GM18517 (cell line): ENCODE measurements around the gene LILRB5.
"Not testable (repeated sequence)": the region's sequence is repeated elsewhere in the genome, so short reads cannot be mapped to it uniquely, and the experiment has no call there.

Experiments
- ATAC-seq: cut with Tn5 transposase; IDR thresholded peaks from one replicate; pipeline ENCODE4 v1.9.1; 2021; ENCODE audit warnings: mild to moderate bottlenecking, moderate library complexity; ENCODE audit not compliant: unreplicated experiment

LILRB5 gene

GRCh38 chr19:54257116-54257480, at the start of gene LILRB5:
LILRB5 (minus strand) TSS chr19:54257273; CDS start chr19:54257193, 80 bp downstream.
- no peak for ATAC-seq

- ATAC-seq = no peak
These were observed 48.1 kb upstream of the LILRB5 start for GRCh38 chr19:54305141-54305540.

GRCh38 chr19:54302257-54302656, 45.2 kb upstream of the LILRB5 start:
- no peak for ATAC-seq

GRCh38 chr19:54299515-54299914, 42.4 kb upstream of the LILRB5 start:
- no peak for ATAC-seq

- no peak for ATAC-seq
These were observed 42.0 kb upstream of the LILRB5 start for GRCh38 chr19:54299126-54299498.

GRCh38 chr19:54298357-54299125, 41.5 kb upstream of the LILRB5 start:
- no peak for ATAC-seq

- no peak for ATAC-seq
These were observed 40.8 kb upstream of the LILRB5 start for GRCh38 chr19:54297759-54298305.

GRCh38 chr19:54294539-54294938, 37.5 kb upstream of the LILRB5 start:
- no peak for ATAC-seq

- not testable (repeated sequence) for ATAC-seq
These were observed 32.1 kb upstream of the LILRB5 start for GRCh38 chr19:54289160-54289559.

- no peak for ATAC-seq
These were observed 30.4 kb upstream of the LILRB5 start for GRCh38 chr19:54287456-54287855.

GRCh38 chr19:54286283-54286682, 29.2 kb upstream of the LILRB5 start:
- ATAC-seq = not testable (repeated sequence)

GRCh38 chr19:54285427-54286056, 28.5 kb upstream of the LILRB5 start:
- ATAC-seq = not testable (repeated sequence)

GRCh38 chr19:54282686-54283470, 25.8 kb upstream of the LILRB5 start:
- no peak for ATAC-seq

- not testable (repeated sequence) for ATAC-seq
These were observed 24.6 kb upstream of the LILRB5 start for GRCh38 chr19:54281729-54282075.

- ATAC-seq = no peak
These were observed 24.1 kb upstream of the LILRB5 start, which contains the start of gene LILRB2 for GRCh38 chr19:54281007-54281728. LILRB2 (minus strand) TSS chr19:54281110; CDS start chr19:54280496, 614 bp downstream.

- ATAC-seq = not testable (repeated sequence)
These were observed 23.4 kb upstream of the LILRB5 start for GRCh38 chr19:54280441-54280840.

- ATAC-seq = not testable (repeated sequence)
These were observed 23.0 kb upstream of the LILRB5 start for GRCh38 chr19:54280025-54280424.

- ATAC-seq = no peak
These were observed 22.4 kb upstream of the LILRB5 start for GRCh38 chr19:54279406-54279962.

GRCh38 chr19:54278571-54279195, 21.6 kb upstream of the LILRB5 start:
- ATAC-seq = not testable (repeated sequence)

GRCh38 chr19:54278056-54278455, 21.0 kb upstream of the LILRB5 start:
- not testable (repeated sequence) for ATAC-seq
